Measurements from ENCODE around the gene PELI1. TPM values are rescaled to one million over a fixed set of nuclear protein-coding genes. Genes with fewer than 3 reads are reported as not detected.
"Not testable (repeated sequence)": the region's sequence is repeated elsewhere in the genome, so short reads cannot be mapped to it uniquely, and the experiment has no call there.

PELI1 gene
- total RNA-seq, 4 donors from 2014 or later: 13.7 to 31.1 (median 19.7) TPM

- H3K4me3 ChIP-seq; H3K27ac ChIP-seq (replicated peaks in 1 of 4); intact Hi-C loops (cut with DNase I); H3K9me3 ChIP-seq; DNase-seq (ENCODE audit: extremely low spot score); H3K27me3 ChIP-seq; H3K4me1 ChIP-seq; H3K36me3 ChIP-seq: not testable (repeated sequence)
- 97% methylated on average over 6 of the region's 6 CpGs for WGBS
These were observed 69.6 kb downstream of the PELI1 start for GRCh38 chr2:64074616-64075015.

GRCh38 chr2:64067326-64067725 lies 76.9 kb downstream of the PELI1 start:
- Histone ChIP-seq H3K36me3 (no peaks in the 10 kb centered on the region), H3K4me3 (no peak overlapping the region), H3K9me3 (no peaks in the 10 kb centered on the region), H3K4me1 (peaks cover 12 to 28% (median 21%) of the 10 kb centered on the region in 4 donors), H3K27me3 (no peaks in the 10 kb centered on the region), H3K27ac (replicated peaks in 1 of 4) (no peak overlapping the region)
- 39% methylated on average over 1 of the region's 1 CpG for WGBS
- intact Hi-C loops (cut with DNase I): no loop called here
- TF ChIP-seq POLR2AphosphoS5 (IDR thresholded peaks at IDR 0.05) (no peak), EP300 (IDR thresholded peaks at IDR 0.05) (no peak), CTCF (IDR thresholded peaks at IDR 0.05) (no peak), POLR2A (IDR thresholded peaks at IDR 0.05; ENCODE audit: low read depth) (no peak)
- DNase-seq (ENCODE audit: extremely low spot score): no peak

GRCh38 chr2:64065516-64065915 lies 78.7 kb downstream of the PELI1 start:
- no peaks in the 10 kb centered on the region for H3K36me3 ChIP-seq
- no peak for DNase-seq (ENCODE audit: extremely low spot score)
- H3K4me1 ChIP-seq: peaks cover 12 to 28% (median 21%) of the 10 kb centered on the region in 4 donors
- WGBS: 87% methylated on average over 6 of the region's 6 CpGs
- peak overlapping the region; percentile 60 to 79 (median 68) for H3K27ac ChIP-seq (replicated peaks in 1 of 4)
- H3K27me3 ChIP-seq: no peaks in the 10 kb centered on the region
- TF ChIP-seq POLR2AphosphoS5 (IDR thresholded peaks at IDR 0.05) (no peak), EP300 (IDR thresholded peaks at IDR 0.05) (no peak), POLR2A (IDR thresholded peaks at IDR 0.05; ENCODE audit: low read depth) (no peak), CTCF (IDR thresholded peaks at IDR 0.05) (no peak)
- no peaks in the 10 kb centered on the region for H3K9me3 ChIP-seq
- intact Hi-C loops (cut with DNase I): no loop called here
- no peak overlapping the region for H3K4me3 ChIP-seq

GRCh38 chr2:64063924-64064331 lies 80.3 kb downstream of the PELI1 start:
- Histone ChIP-seq H3K27ac (replicated peaks in 1 of 4) (peak overlapping the region; percentile 60 to 79 (median 68)), H3K27me3 (no peaks in the 10 kb centered on the region), H3K4me3 (no peak overlapping the region), H3K4me1 (peaks cover 12 to 28% (median 21%) of the 10 kb centered on the region in 4 donors), H3K9me3 (no peaks in the 10 kb centered on the region), H3K36me3 (no peaks in the 10 kb centered on the region)
- no peak for DNase-seq (ENCODE audit: extremely low spot score)
- intact Hi-C loops (cut with DNase I): no loop called here
- TF ChIP-seq CTCF (IDR thresholded peaks at IDR 0.05) (no peak), POLR2A (IDR thresholded peaks at IDR 0.05; ENCODE audit: low read depth) (no peak), POLR2AphosphoS5 (IDR thresholded peaks at IDR 0.05) (no peak), EP300 (IDR thresholded peaks at IDR 0.05) (no peak)
- WGBS: 55% methylated on average over 4 of the region's 4 CpGs

- Histone ChIP-seq H3K4me3 (no peak overlapping the region), H3K27ac (replicated peaks in 1 of 4) (peak overlapping the region; percentile 60 to 79 (median 68)), H3K27me3 (no peaks in the 10 kb centered on the region), H3K4me1 (peaks cover 12 to 28% (median 21%) of the 10 kb centered on the region in 4 donors), H3K9me3 (no peaks in the 10 kb centered on the region), H3K36me3 (no peaks in the 10 kb centered on the region)
- WGBS: 89% methylated on average over 3 of the region's 3 CpGs
- intact Hi-C loops (cut with DNase I): no loop called here
- no peak for DNase-seq (ENCODE audit: extremely low spot score)
- TF ChIP-seq EP300 (IDR thresholded peaks at IDR 0.05): no peak
- no peak for TF ChIP-seq CTCF (IDR thresholded peaks at IDR 0.05)
- TF ChIP-seq POLR2AphosphoS5 (IDR thresholded peaks at IDR 0.05): no peak
- no peak for TF ChIP-seq POLR2A (IDR thresholded peaks at IDR 0.05; ENCODE audit: low read depth)
These were observed 80.8 kb downstream of the PELI1 start for GRCh38 chr2:64063454-64063853.
